ENCODE measurements around the gene SPI1.

Gene SPI1

DNA sequence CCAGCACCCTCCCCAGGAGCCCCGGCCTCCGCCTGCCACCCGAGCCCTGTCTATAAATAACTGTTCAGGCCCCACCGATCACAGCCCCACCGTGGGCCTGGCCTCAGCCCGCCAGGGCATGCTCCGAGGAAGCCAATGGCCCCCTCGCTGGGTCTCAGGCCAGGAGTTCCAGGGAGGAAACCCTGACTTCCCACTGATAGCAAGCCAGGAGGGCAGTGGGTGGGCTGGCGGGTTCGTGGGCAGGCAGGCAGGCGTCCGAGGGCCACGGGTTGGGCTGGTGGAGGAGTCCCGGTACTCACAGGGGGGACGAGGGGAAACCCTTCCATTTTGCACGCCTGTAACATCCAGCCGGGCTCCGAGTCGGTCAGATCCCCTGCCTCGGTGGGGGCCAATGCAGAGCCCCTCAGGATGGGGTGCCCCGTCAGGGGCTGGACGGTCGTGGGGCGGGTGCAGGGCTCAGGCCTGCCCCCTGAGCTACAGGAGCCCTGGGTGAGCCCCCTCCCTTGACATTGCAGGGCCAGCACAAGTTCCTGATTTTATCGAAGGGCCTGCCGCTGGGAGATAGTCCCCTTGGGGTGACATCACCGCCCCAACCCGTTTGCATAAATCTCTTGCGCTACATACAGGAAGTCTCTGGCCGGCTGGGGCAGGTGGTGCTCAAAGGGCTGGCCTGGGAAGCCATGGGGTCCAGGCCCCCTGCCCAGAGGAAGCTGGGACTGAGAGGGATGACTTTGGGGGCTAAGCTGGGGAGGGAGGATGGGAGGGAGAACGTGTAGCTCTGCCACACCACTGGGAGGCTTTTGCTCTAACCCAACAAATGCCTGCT is at the start of gene SPI1:
TSS of gene SPI1 (minus strand) at position 538 of the 826 bp plus-strand sequence. CDS start at position 344, 194 bp downstream.
- TF ChIP-seq ZNF274 (IDR thresholded peaks at IDR 0.05; ENCODE audit: low read depth, low read length) = no peak
- peak within 1 kb of the TSS; percentile 72; the same call in 1 of the 2 replicates for H3K4me3 ChIP-seq (ENCODE audit: low read length)

DNA sequence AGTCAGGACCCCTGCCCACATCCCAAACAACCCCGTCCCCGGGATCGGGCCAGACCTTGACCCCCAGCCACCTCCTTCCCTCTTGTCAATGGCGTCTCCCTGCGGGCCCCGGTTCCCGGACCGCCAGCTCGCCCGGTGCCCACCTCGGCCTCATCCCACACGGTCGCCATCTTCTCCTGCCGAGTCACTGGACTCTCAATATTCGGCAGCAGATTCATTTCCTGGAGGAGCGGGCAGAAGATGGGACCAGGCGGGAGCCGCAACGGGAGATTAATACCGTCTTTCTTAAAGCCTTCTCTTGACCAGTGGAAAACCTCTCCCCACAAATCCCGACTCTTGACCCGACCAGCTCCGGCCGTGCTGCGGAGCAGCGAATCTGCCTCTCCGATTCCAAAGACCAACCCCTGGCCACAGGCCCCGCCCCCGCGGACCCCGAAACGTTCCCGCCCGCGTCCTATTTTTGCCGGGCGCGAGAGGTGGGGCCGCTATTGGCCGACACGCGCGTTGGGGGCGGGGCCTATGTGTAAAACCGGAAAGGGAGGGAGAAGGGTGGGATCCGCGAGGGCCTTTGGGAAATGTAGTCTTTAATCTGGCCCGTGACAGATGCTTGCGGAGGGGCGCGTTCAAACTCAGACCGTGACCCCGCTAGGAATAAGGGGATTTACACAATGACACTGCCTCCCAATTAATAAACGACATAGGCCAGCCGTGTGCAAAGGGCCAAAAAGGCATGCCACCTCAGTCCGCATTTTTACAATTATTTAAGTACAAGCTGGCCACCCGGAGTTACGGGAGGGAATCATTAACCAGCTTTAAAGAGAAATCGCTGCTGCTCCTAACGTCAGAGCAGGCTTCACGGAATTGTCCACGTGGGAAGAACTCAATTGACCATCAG is 48.0 kb upstream of the SPI1 start, which contains the start of gene PSMC3:
TSS of gene PSMC3 (minus strand) at position 378 of the 895 bp plus-strand sequence. CDS start at position 218, 160 bp downstream.
- H3K4me3 ChIP-seq (ENCODE audit: low read length) = peak within 1 kb of the TSS; percentile 95
- no peak for TF ChIP-seq ZNF274 (IDR thresholded peaks at IDR 0.05; ENCODE audit: low read depth, low read length)

- H3K4me3 ChIP-seq (ENCODE audit: low read length) = peak overlapping the region; percentile 95
- TF ChIP-seq ZNF274 (IDR thresholded peaks at IDR 0.05; ENCODE audit: low read depth, low read length) = no peak
Observed at GRCh38 chr11:47425611-47426010, 47.3 kb upstream of the SPI1 start.

DNA sequence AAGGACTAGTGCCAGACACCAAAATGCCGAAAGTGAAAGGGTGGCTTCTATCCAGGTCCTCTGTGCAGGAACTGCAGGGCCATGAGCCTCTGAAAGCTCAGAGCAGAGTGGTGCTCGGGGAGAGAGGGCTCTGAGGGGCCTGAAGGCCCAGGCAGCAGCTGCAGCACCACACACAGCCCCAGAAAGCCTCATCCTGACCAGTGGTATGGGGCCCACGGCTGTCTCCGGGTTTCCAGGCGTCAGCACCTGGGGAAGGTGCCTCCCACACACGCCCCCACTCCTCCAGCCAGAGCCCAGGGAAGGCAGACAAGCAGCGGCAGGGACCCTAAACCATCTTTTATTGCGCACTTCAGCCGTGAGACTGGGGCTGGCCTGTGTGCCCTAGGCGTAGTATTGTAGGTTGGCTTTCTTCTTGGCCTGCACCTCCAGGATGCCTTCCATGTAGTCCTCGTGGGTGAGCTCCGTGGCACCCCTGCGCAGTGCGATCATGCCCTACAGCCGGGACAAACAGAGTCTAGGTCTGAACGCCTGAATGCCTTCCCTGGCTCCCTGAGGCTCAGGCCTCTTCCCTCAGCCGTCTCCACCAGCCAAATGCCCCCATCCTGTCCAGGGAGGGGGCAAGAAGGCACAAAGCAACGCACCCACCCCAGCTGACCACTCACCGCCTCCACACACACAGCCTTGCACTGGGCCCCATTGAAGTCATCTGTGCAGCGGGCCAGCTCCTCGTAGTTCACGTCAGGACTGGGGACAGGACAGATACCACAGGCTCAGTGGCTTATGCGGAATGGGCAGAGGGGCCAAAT is 40.3 kb upstream of the SPI1 start:
- TF ChIP-seq ZNF274 (IDR thresholded peaks at IDR 0.05; ENCODE audit: low read depth, low read length) = no peak

DNA sequence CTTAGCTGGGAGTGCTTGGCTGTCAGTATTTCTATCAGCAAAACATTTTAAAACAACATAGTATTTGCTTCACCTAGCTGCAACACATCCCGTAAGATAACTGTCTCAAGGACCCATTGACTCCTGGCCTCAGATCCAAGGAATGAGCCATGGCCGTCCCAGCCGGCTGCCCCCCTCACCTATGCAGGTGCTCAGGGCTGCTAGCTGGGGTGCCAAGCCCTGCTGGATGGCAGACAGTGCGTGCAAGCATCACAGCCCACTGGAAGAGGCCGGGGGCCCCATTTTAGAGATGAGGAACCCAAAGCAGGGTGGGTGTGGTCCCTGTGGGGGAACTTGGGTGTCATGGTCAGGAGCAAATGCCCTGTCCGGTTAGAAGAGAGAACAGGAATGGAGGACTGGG is 39.4 kb upstream of the SPI1 start:
- H3K4me3 ChIP-seq (ENCODE audit: low read length) = no peak overlapping the region
- TF ChIP-seq ZNF274 (IDR thresholded peaks at IDR 0.05; ENCODE audit: low read depth, low read length) = no peak

More for the DNA sequence above, 40.3 kb upstream of the SPI1 start:
- H3K4me3 ChIP-seq (ENCODE audit: low read length) = no peak overlapping the region

DNA sequence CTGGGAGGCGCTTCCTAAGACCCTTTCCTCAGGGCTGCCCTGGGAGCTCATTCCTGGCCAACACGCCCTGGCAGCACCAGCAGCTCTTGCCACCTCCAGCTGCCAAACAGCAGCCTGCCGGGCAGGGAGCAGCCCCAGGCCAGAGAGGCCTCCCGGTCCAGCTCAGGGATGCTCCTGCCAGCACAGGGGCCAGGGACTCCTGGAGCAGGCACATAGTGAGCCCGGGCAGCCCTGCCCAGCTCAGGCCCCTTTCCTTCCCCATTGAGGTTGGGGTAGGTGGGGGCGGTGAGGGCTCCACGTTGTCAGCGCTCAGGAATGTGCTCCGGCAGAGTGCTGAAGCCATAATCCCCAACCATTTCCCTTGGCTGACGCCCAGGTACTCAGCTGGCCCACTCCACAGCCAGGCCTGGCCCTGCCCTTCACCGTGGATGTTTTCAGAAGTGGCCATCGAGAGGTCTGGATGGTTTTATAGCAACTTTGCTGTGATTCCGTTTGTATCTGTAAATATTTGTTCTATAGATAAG is 37.7 kb upstream of the SPI1 start:
- H3K4me3 ChIP-seq (ENCODE audit: low read length) = no peak overlapping the region
- no peak for TF ChIP-seq ZNF274 (IDR thresholded peaks at IDR 0.05; ENCODE audit: low read depth, low read length)

DNA sequence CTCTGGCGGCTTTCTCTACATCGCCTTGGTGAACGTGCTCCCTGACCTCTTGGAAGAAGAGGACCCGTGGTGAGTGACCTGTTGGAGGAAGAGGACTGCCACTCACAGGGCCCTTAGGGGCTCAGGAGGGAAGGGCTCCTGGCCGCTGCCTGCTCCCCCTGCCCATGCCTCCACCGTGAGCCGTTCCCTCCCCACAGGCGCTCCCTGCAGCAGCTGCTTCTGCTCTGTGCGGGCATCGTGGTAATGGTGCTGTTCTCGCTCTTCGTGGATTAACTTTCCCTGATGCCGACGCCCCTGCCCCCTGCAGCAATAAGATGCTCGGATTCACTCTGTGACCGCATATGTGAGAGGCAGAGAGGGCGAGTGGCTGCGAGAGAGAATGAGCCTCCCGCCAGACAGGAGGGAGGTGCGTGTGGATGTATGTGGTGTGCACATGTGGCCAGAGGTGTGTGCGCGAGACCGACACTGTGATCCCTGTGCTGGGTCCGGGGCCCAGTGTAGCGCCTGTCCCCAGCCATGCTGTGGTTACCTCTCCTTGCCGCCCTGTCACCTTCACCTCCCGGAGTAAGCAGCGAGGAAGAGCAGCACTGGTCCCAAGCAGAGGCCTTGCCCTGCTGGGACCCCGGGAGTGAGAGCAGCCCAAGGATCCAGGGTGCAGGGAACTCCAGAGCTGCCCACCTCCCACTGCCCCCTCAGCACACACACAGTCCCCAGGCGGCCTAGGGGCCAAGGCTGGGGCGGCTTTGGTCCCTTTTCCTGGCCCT is 36.9 kb upstream of the SPI1 start:
- no peak for TF ChIP-seq ZNF274 (IDR thresholded peaks at IDR 0.05; ENCODE audit: low read depth, low read length)

DNA sequence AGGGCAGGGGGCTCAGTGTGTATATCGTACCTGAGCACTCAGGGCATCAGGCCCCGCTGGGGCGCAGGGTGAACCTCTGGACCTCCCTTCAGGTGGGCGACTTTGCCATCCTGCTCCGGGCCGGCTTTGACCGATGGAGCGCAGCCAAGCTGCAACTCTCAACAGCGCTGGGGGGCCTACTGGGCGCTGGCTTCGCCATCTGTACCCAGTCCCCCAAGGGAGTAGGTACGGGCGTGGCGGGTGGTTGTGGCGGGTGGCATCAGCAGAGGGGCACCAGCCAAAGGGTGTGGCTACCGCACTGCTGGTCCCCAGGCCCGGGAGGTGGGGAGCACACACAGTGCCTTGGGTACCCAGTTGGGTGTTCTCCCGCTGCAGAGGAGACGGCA is 36.3 kb upstream of the SPI1 start:
- no peak for TF ChIP-seq ZNF274 (IDR thresholded peaks at IDR 0.05; ENCODE audit: low read depth, low read length)
- H3K4me3 ChIP-seq (ENCODE audit: low read length) = no peak overlapping the region

More for the DNA sequence above, 36.9 kb upstream of the SPI1 start:
- H3K4me3 ChIP-seq (ENCODE audit: low read length) = no peak overlapping the region

DNA sequence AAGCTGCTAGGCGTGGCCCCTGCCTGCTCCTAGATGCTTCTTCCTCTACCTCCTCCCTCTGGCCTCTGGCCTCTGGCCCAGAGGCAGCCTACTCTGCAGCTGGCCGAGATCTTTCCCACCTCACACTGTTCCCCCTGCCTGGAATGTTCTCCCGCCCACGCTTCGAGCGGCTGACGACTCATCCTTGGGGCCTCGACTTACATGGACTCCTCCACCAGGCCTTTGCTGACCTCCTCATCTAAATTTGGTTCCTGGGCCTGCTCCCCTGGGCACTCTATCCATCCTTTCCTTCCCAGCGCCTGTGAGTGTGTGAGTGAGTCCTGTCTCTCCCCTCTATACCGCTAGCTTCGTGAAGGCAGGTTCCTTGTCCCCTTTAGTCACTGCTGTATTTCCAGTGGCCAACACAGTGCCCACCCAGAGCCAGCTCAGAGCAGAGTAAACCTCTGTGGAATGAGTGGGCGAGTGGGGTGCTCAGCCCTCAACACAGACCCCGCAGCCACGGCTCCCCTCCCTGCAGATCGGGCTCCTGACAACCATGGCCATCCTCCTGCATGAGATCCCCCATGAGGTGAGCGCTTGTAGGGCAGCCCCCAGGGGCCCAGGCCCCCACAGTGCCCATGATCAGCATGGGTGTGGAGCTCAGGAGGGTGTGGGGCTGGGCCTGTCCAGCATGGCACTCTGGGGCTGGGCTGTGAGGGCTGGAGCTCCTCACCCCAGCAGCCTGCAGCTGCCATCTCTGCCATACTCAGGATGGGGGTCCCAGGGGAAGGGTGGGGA is 35.7 kb upstream of the SPI1 start:
- no peak for TF ChIP-seq ZNF274 (IDR thresholded peaks at IDR 0.05; ENCODE audit: low read depth, low read length)
- no peak overlapping the region for H3K4me3 ChIP-seq (ENCODE audit: low read length)

GRCh38 chr11:47413351-47413750 is 35.0 kb upstream of the SPI1 start:
- no peak for TF ChIP-seq ZNF274 (IDR thresholded peaks at IDR 0.05; ENCODE audit: low read depth, low read length)
- no peak overlapping the region for H3K4me3 ChIP-seq (ENCODE audit: low read length)

DNA sequence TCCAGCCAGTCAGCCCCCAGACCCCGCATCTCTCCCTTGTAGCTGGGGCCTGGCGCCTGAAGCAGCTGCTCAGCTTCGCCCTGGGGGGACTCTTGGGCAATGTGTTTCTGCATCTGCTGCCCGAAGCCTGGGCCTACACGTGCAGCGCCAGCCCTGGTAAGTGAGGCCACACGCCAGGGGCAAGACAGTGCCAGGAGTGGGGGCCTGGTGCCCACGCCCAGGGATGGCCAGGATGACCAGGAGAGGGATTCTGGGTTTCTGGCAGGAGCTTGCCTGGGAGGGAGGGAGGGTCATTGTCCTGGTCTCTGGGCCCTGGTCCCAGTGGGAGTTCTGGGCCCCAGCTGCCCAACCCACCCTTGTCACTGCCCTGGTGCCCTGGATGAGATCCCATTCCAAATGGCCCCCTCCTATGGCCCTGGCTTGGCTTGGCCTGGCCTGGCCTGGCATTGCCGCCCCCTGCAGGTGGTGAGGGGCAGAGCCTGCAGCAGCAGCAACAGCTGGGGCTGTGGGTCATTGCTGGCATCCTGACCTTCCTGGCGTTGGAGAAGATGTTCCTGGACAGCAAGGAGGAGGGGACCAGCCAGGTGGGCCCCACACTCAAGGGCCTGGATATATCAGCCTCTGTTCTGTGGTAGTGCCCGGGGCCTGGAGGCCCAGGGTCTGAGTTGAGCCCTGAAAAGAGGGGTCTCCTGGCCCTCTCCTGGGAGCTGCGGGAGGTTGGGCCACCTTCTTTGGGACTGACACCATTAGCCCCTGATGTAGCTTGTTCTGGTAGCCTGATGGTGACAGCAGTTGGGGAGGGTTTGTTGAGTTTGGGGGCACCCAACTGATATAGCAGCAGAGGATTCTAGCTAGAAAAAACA is 33.8 kb upstream of the SPI1 start:
- no peak overlapping the region for H3K4me3 ChIP-seq (ENCODE audit: low read length)
- no peak for TF ChIP-seq ZNF274 (IDR thresholded peaks at IDR 0.05; ENCODE audit: low read depth, low read length)
